ENCODE data around the gene MBP.

Gene MBP

GRCh38 chr18:77098538-77099174 lies 33.9 kb downstream of the MBP start:
- peak overlapping the region; percentile 99 for H3K27ac Mint-ChIP-seq
- H3K27me3 Mint-ChIP-seq (ENCODE audit: low read depth): no peaks in the 10 kb centered on the region
- no peaks in the 10 kb centered on the region for H3K9me3 Mint-ChIP-seq
- H3K4me3 Mint-ChIP-seq: no peak overlapping the region
- peaks cover 78% of the 10 kb centered on the region for H3K4me1 Mint-ChIP-seq (ENCODE audit: low read depth)
- peaks cover 48% of the 10 kb centered on the region for H3K36me3 Mint-ChIP-seq (ENCODE audit: low read depth)

GRCh38 chr18:77098029-77098428 lies 34.6 kb downstream of the MBP start:
- H3K36me3 Mint-ChIP-seq (ENCODE audit: low read depth): peaks cover 43% of the 10 kb centered on the region
- H3K4me1 Mint-ChIP-seq (ENCODE audit: low read depth): peaks cover 73% of the 10 kb centered on the region
- peak overlapping the region; percentile 29 for H3K27ac Mint-ChIP-seq
- no peaks in the 10 kb centered on the region for H3K9me3 Mint-ChIP-seq
- H3K4me3 Mint-ChIP-seq: no peak overlapping the region
- H3K27me3 Mint-ChIP-seq (ENCODE audit: low read depth): no peaks in the 10 kb centered on the region

GRCh38 chr18:77096936-77097886 lies 35.4 kb downstream of the MBP start:
- Mint-ChIP-seq H3K27me3 (ENCODE audit: low read depth) (no peaks in the 10 kb centered on the region), H3K4me3 (no peak overlapping the region), H3K36me3 (ENCODE audit: low read depth) (peaks cover 49% of the 10 kb centered on the region), H3K27ac (peak overlapping the region; percentile 69), H3K4me1 (ENCODE audit: low read depth) (peaks cover 70% of the 10 kb centered on the region), H3K9me3 (no peaks in the 10 kb centered on the region)

GRCh38 chr18:77095391-77096371 lies 36.9 kb downstream of the MBP start:
- H3K4me3 Mint-ChIP-seq: peak overlapping the region; percentile 37
- H3K4me1 Mint-ChIP-seq (ENCODE audit: low read depth): peaks cover 59% of the 10 kb centered on the region
- H3K36me3 Mint-ChIP-seq (ENCODE audit: low read depth): peaks cover 48% of the 10 kb centered on the region
- H3K27me3 Mint-ChIP-seq (ENCODE audit: low read depth): no peaks in the 10 kb centered on the region
- peak overlapping the region; percentile 79 for H3K27ac Mint-ChIP-seq
- no peaks in the 10 kb centered on the region for H3K9me3 Mint-ChIP-seq

GRCh38 chr18:77093586-77093985 lies 39.0 kb downstream of the MBP start:
- H3K9me3 Mint-ChIP-seq: no peaks in the 10 kb centered on the region
- H3K4me3 Mint-ChIP-seq: no peak overlapping the region
- H3K27me3 Mint-ChIP-seq (ENCODE audit: low read depth): no peaks in the 10 kb centered on the region
- no peak overlapping the region for H3K27ac Mint-ChIP-seq
- peaks cover 38% of the 10 kb centered on the region for H3K36me3 Mint-ChIP-seq (ENCODE audit: low read depth)
- peaks cover 47% of the 10 kb centered on the region for H3K4me1 Mint-ChIP-seq (ENCODE audit: low read depth)

- Mint-ChIP-seq H3K27me3 (ENCODE audit: low read depth) (no peaks in the 10 kb centered on the region), H3K36me3 (ENCODE audit: low read depth) (peaks cover 38% of the 10 kb centered on the region), H3K4me1 (ENCODE audit: low read depth) (peaks cover 44% of the 10 kb centered on the region), H3K27ac (no peak overlapping the region), H3K4me3 (no peak overlapping the region), H3K9me3 (no peaks in the 10 kb centered on the region)
These were observed 39.5 kb downstream of the MBP start for GRCh38 chr18:77093067-77093430.

- H3K4me3 Mint-ChIP-seq: no peak overlapping the region
- no peaks in the 10 kb centered on the region for H3K9me3 Mint-ChIP-seq
- no peaks in the 10 kb centered on the region for H3K27me3 Mint-ChIP-seq (ENCODE audit: low read depth)
- no peak overlapping the region for H3K27ac Mint-ChIP-seq
- peaks cover 39% of the 10 kb centered on the region for H3K4me1 Mint-ChIP-seq (ENCODE audit: low read depth)
- peaks cover 34% of the 10 kb centered on the region for H3K36me3 Mint-ChIP-seq (ENCODE audit: low read depth)
These were observed 40.2 kb downstream of the MBP start for GRCh38 chr18:77092104-77093066.

- H3K27me3 Mint-ChIP-seq (ENCODE audit: low read depth): no peaks in the 10 kb centered on the region
- H3K4me3 Mint-ChIP-seq: no peak overlapping the region
- H3K27ac Mint-ChIP-seq: no peak overlapping the region
- H3K9me3 Mint-ChIP-seq: no peaks in the 10 kb centered on the region
- H3K36me3 Mint-ChIP-seq (ENCODE audit: low read depth): peaks cover 35% of the 10 kb centered on the region
- H3K4me1 Mint-ChIP-seq (ENCODE audit: low read depth): peaks cover 36% of the 10 kb centered on the region
These were observed 41.2 kb downstream of the MBP start for GRCh38 chr18:77091366-77091765.

GRCh38 chr18:77090546-77091174 lies 41.9 kb downstream of the MBP start:
- Mint-ChIP-seq H3K27me3 (ENCODE audit: low read depth) (no peaks in the 10 kb centered on the region), H3K4me1 (ENCODE audit: low read depth) (peaks cover 34% of the 10 kb centered on the region), H3K36me3 (ENCODE audit: low read depth) (peaks cover 38% of the 10 kb centered on the region), H3K9me3 (no peaks in the 10 kb centered on the region), H3K4me3 (no peak overlapping the region), H3K27ac (peak overlapping the region; percentile 1)

GRCh38 chr18:77089723-77090285 lies 42.8 kb downstream of the MBP start:
- no peak overlapping the region for H3K4me3 Mint-ChIP-seq
- H3K4me1 Mint-ChIP-seq (ENCODE audit: low read depth): peaks cover 32% of the 10 kb centered on the region

GRCh38 chr18:77088963-77089722 lies 43.4 kb downstream of the MBP start:
- Mint-ChIP-seq H3K9me3 (no peaks in the 10 kb centered on the region), H3K4me1 (ENCODE audit: low read depth) (peaks cover 37% of the 10 kb centered on the region), H3K4me3 (no peak overlapping the region), H3K36me3 (ENCODE audit: low read depth) (peaks cover 37% of the 10 kb centered on the region), H3K27ac (no peak overlapping the region), H3K27me3 (ENCODE audit: low read depth) (no peaks in the 10 kb centered on the region)

More at GRCh38 chr18:77089723-77090285, 42.8 kb downstream of the MBP start:
- H3K27ac Mint-ChIP-seq: peak overlapping the region; percentile 1
- peaks cover 34% of the 10 kb centered on the region for H3K36me3 Mint-ChIP-seq (ENCODE audit: low read depth)
- no peaks in the 10 kb centered on the region for H3K27me3 Mint-ChIP-seq (ENCODE audit: low read depth)
- no peaks in the 10 kb centered on the region for H3K9me3 Mint-ChIP-seq

- Mint-ChIP-seq H3K36me3 (ENCODE audit: low read depth) (peaks cover 39% of the 10 kb centered on the region), H3K4me3 (no peak overlapping the region), H3K9me3 (no peaks in the 10 kb centered on the region), H3K4me1 (ENCODE audit: low read depth) (peaks cover 45% of the 10 kb centered on the region), H3K27ac (no peak overlapping the region), H3K27me3 (ENCODE audit: low read depth) (no peaks in the 10 kb centered on the region)
These were observed 45.0 kb downstream of the MBP start for GRCh38 chr18:77087393-77088141.

Measured in T-helper 1 cell treated with Interleukin-12 subunit alpha and Interleukin-12 subunit beta and Interleukin-4 antibody, amounts not matched to agents 30 μg/mL and 1 μg/mL, for 36 hours (primary cell).